Loucy (cell line): ENCODE data around the gene CELF4.

Experiments
- H2AFZ ChIP-seq: fragments of 200-600 bp; sonication (generic); 2 replicates; pipeline ENCODE4 v1.6.0; 2016; ENCODE audit warnings: antibody characterized with exemption, mild to moderate bottlenecking, low read length, moderate library complexity
- H3F3A ChIP-seq: fragments of 200-600 bp; 2 replicates; pipeline ENCODE4 v1.6.0; 2016; ENCODE audit warnings: antibody characterized with exemption, low read depth, mild to moderate bottlenecking
- H3K27me3 ChIP-seq: fragments of 200-600 bp; sonication (generic); 2 replicates; pipeline ENCODE4 v1.6.1; 2014; ENCODE audit warnings: low read length, mild to moderate bottlenecking; ENCODE audit not compliant: insufficient read depth, poor library complexity, severe bottlenecking
- H3K36me3 ChIP-seq: fragments of 200-600 bp; sonication (generic); 2 replicates; pipeline ENCODE4 v1.6.1; 2016; ENCODE audit warnings: low read length; ENCODE audit not compliant: insufficient read depth
- H3K4me1 ChIP-seq: fragments of 200-600 bp; sonication (generic); 2 replicates; pipeline ENCODE4 v1.5.1; 2014; ENCODE audit warnings: low read length, mild to moderate bottlenecking; ENCODE audit not compliant: insufficient read depth, poor library complexity, severe bottlenecking
- H3K4me2 ChIP-seq: fragments of 200-600 bp; sonication (generic); 2 replicates; pipeline ENCODE4 v1.6.0; 2014; ENCODE audit warnings: antibody characterized with exemption, low read length, low read depth, mild to moderate bottlenecking; ENCODE audit not compliant: poor library complexity, severe bottlenecking
- H3K4me3 ChIP-seq: fragments of 200-600 bp; sonication (generic); 2 replicates; pipeline ENCODE4 v1.5.1; 2014; ENCODE audit warnings: low read length, mild to moderate bottlenecking, mixed read lengths; ENCODE audit not compliant: poor library complexity, severe bottlenecking
- H3K79me2 ChIP-seq: fragments of 200-600 bp; sonication (generic); 2 replicates; pipeline ENCODE4 v1.6.1; 2014; ENCODE audit warnings: low read length; ENCODE audit not compliant: insufficient read depth
- H3K9ac ChIP-seq: fragments of 200-600 bp; sonication (generic); 2 replicates; pipeline ENCODE4 v1.6.0; 2014; ENCODE audit warnings: mild to moderate bottlenecking, low read depth, low read length, moderate library complexity; ENCODE audit not compliant: poor library complexity, severe bottlenecking
- H3K9me2 ChIP-seq: fragments of 200-600 bp; sonication (generic); replicated peaks from 2 replicates; pipeline ENCODE4 v1.6.1; 2016; ENCODE audit warnings: low read depth, low read length, mixed read lengths
- H3K9me3 ChIP-seq: fragments of 200-600 bp; sonication (generic); 2 replicates; pipeline ENCODE4 v1.6.1; 2014; ENCODE audit warnings: mild to moderate bottlenecking, antibody characterized with exemption, low read length, low read depth; ENCODE audit not compliant: insufficient read depth
- H4K20me1 ChIP-seq: fragments of 200-600 bp; sonication (generic); 2 replicates; pipeline ENCODE4 v1.6.0; 2014; ENCODE audit warnings: antibody characterized with exemption, low read length, mild to moderate bottlenecking; ENCODE audit not compliant: insufficient read depth, poor library complexity, severe bottlenecking
- EZH2phosphoT487 ChIP-seq: fragments of 200-600 bp; IDR thresholded peaks from 2 replicates; pipeline ENCODE4 v1.6.1; 2018; ENCODE audit warnings: antibody characterized with exemption, mild to moderate bottlenecking, moderate library complexity, borderline replicate concordance
- TF ChIP-seq, protein P1 (sequence below): fragments of 200-600 bp; sonication (generic); conservative IDR thresholded peaks from 2 replicates; pipeline ENCODE4 v1.5.1; 2014; ENCODE audit warnings: mild to moderate bottlenecking, antibody characterized with exemption, low read length

Gene CELF4

GRCh38 chr18:37265382-37265781 lies 300.2 kb downstream of the CELF4 start:
- Histone ChIP-seq H3K27me3 (no peaks in the 10 kb centered on the region), H3K4me2 (no peak overlapping the region), H3K9ac (no peak overlapping the region), H3K36me3 (no peaks in the 10 kb centered on the region), H3K4me1 (no peaks in the 10 kb centered on the region), H3K4me3 (no peak overlapping the region), H4K20me1 (no peaks in the 10 kb centered on the region), H3K9me3 (no peaks in the 10 kb centered on the region; the same call in 1 of the 2 replicates), H3K9me2 (no peaks in the 10 kb centered on the region), H3F3A (no peaks in the 10 kb centered on the region), H2AFZ (no peak overlapping the region), H3K79me2 (no peaks in the 10 kb centered on the region)
- TF ChIP-seq, protein P1, sequence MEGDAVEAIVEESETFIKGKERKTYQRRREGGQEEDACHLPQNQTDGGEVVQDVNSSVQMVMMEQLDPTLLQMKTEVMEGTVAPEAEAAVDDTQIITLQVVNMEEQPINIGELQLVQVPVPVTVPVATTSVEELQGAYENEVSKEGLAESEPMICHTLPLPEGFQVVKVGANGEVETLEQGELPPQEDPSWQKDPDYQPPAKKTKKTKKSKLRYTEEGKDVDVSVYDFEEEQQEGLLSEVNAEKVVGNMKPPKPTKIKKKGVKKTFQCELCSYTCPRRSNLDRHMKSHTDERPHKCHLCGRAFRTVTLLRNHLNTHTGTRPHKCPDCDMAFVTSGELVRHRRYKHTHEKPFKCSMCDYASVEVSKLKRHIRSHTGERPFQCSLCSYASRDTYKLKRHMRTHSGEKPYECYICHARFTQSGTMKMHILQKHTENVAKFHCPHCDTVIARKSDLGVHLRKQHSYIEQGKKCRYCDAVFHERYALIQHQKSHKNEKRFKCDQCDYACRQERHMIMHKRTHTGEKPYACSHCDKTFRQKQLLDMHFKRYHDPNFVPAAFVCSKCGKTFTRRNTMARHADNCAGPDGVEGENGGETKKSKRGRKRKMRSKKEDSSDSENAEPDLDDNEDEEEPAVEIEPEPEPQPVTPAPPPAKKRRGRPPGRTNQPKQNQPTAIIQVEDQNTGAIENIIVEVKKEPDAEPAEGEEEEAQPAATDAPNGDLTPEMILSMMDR: no peak
- no peak for TF ChIP-seq EZH2phosphoT487

DNA sequence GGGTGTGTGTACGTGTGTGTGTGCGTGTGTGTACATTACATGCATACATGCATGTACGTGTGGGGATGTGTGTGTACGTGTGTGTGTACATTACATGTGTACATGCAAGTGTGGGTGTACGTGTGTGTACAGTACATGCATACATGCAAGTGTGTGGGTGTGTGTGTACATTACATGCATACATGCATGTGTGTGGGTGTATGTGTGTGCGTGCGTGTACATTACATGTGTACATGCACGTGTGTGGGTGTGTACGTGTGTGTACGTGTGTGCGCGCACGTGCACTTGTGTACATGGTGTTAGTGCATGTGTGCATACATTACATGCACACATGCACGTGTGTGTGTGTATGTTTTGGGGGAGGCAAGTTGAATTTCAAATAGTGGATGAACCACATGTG lies 300.6 kb downstream of the CELF4 start:
- Histone ChIP-seq H3K4me3 (no peak overlapping the region), H3K4me2 (no peak overlapping the region), H2AFZ (no peak overlapping the region), H3K9me3 (no peaks in the 10 kb centered on the region; the same call in 1 of the 2 replicates), H3K36me3 (no peaks in the 10 kb centered on the region), H3K9me2 (no peaks in the 10 kb centered on the region), H3F3A (no peaks in the 10 kb centered on the region), H3K27me3 (no peaks in the 10 kb centered on the region), H3K4me1 (no peaks in the 10 kb centered on the region), H3K79me2 (no peaks in the 10 kb centered on the region), H3K9ac (no peak overlapping the region), H4K20me1 (no peaks in the 10 kb centered on the region)
- TF ChIP-seq, protein P1: no peak
- no peak for TF ChIP-seq EZH2phosphoT487

DNA sequence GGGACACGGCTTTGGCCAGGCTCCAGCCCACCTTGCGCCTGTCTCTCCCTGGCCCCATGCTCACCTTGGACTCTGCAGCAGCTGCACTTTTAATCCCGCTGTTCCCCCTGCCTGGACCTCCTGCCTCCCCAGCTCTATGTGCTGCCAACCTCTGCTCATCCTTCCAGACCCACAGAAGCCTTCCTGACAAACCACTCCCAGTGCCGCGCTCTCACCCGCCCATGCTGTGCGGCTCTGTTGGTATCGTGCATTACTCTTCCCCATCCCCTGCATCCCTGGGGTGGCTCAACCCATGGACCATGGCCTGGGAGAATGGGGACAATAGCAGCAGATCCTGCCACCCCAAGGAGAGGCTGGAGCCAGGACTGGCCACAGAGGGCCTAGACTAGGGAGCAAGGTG lies 303.6 kb downstream of the CELF4 start:
- H3K27me3 ChIP-seq: no peaks in the 10 kb centered on the region
- H3K36me3 ChIP-seq: no peaks in the 10 kb centered on the region
- no peaks in the 10 kb centered on the region for H3K9me2 ChIP-seq
- no peaks in the 10 kb centered on the region for H3K9me3 ChIP-seq
- H3K9ac ChIP-seq: no peak overlapping the region
- H3K4me1 ChIP-seq: no peaks in the 10 kb centered on the region
- no peaks in the 10 kb centered on the region for H3F3A ChIP-seq
- no peaks in the 10 kb centered on the region for H3K79me2 ChIP-seq
- no peak for TF ChIP-seq EZH2phosphoT487
- TF ChIP-seq, protein P1: no peak
- H4K20me1 ChIP-seq: no peaks in the 10 kb centered on the region
- no peak overlapping the region for H2AFZ ChIP-seq
- no peak overlapping the region for H3K4me3 ChIP-seq
- no peak overlapping the region for H3K4me2 ChIP-seq
